ENCODE data around the gene CD164.
"Not testable (repeated sequence)": the region's sequence is repeated elsewhere in the genome, so short reads cannot be mapped to it uniquely, and the experiment has no call there.

Gene CD164

GRCh38 chr6:109372130-109372529, 10.1 kb downstream of the CD164 start:
- Histone ChIP-seq H3K27ac (ENCODE audit: poor library complexity, severe bottlenecking) (no peak overlapping the region), H3K4me3 (ENCODE audit: severe bottlenecking) (no peak overlapping the region), H3K4me1 (ENCODE audit: insufficient read depth, poor library complexity, severe bottlenecking) (peaks cover 10% of the 10 kb centered on the region), H3K36me3 (ENCODE audit: low read depth) (peaks cover 94% of the 10 kb centered on the region), H3K9me3 (ENCODE audit: severe bottlenecking) (no peaks in the 10 kb centered on the region), H3K27me3 (ENCODE audit: insufficient read depth, poor library complexity, severe bottlenecking) (no peaks in the 10 kb centered on the region)
- no peak for DNase-seq (ENCODE audit: low spot score)
- TF ChIP-seq CTCF (IDR thresholded peaks at IDR 0.05; ENCODE audit: poor library complexity, severe bottlenecking): no peak
- ATAC-seq (ENCODE audit: low read depth): no peak

GRCh38 chr6:109370792-109371191, 11.5 kb downstream of the CD164 start:
- Histone ChIP-seq H3K27me3 (ENCODE audit: insufficient read depth, poor library complexity, severe bottlenecking) (no peaks in the 10 kb centered on the region), H3K36me3 (ENCODE audit: low read depth) (peaks cover 94% of the 10 kb centered on the region), H3K4me3 (ENCODE audit: severe bottlenecking) (no peak overlapping the region), H3K9me3 (ENCODE audit: severe bottlenecking) (no peaks in the 10 kb centered on the region), H3K27ac (ENCODE audit: poor library complexity, severe bottlenecking) (no peak overlapping the region), H3K4me1 (ENCODE audit: insufficient read depth, poor library complexity, severe bottlenecking) (peaks cover 10% of the 10 kb centered on the region)
- no peak for TF ChIP-seq CTCF (IDR thresholded peaks at IDR 0.05; ENCODE audit: poor library complexity, severe bottlenecking)
- ATAC-seq (ENCODE audit: low read depth) (no peak), DNase-seq (ENCODE audit: low spot score) (no peak)

- Histone ChIP-seq H3K27ac (ENCODE audit: poor library complexity, severe bottlenecking) (no peak overlapping the region), H3K9me3 (ENCODE audit: severe bottlenecking) (no peaks in the 10 kb centered on the region), H3K36me3 (ENCODE audit: low read depth) (peaks cover 94% of the 10 kb centered on the region), H3K27me3 (ENCODE audit: insufficient read depth, poor library complexity, severe bottlenecking) (no peaks in the 10 kb centered on the region), H3K4me3 (ENCODE audit: severe bottlenecking) (no peak overlapping the region), H3K4me1 (ENCODE audit: insufficient read depth, poor library complexity, severe bottlenecking) (peaks cover 10% of the 10 kb centered on the region)
- ATAC-seq (ENCODE audit: low read depth) (no peak), DNase-seq (ENCODE audit: low spot score) (no peak)
- TF ChIP-seq CTCF (IDR thresholded peaks at IDR 0.05; ENCODE audit: poor library complexity, severe bottlenecking): no peak
Measured at GRCh38 chr6:109370336-109370735, 11.9 kb downstream of the CD164 start.

GRCh38 chr6:109369728-109370127, 12.5 kb downstream of the CD164 start:
- DNase-seq (ENCODE audit: low spot score) (no peak), ATAC-seq (ENCODE audit: low read depth) (no peak)
- no peaks in the 10 kb centered on the region for H3K9me3 ChIP-seq (ENCODE audit: severe bottlenecking)
- H3K27ac ChIP-seq (ENCODE audit: poor library complexity, severe bottlenecking): no peak overlapping the region
- TF ChIP-seq CTCF (IDR thresholded peaks at IDR 0.05; ENCODE audit: poor library complexity, severe bottlenecking): no peak
- peaks cover 94% of the 10 kb centered on the region for H3K36me3 ChIP-seq (ENCODE audit: low read depth)
- H3K4me3 ChIP-seq (ENCODE audit: severe bottlenecking): no peak overlapping the region
- H3K4me1 ChIP-seq (ENCODE audit: insufficient read depth, poor library complexity, severe bottlenecking): peaks cover 10% of the 10 kb centered on the region
- H3K27me3 ChIP-seq (ENCODE audit: insufficient read depth, poor library complexity, severe bottlenecking): no peaks in the 10 kb centered on the region

- ATAC-seq (ENCODE audit: low read depth): not testable (repeated sequence)
- peaks cover 80% of the 10 kb centered on the region for H3K36me3 ChIP-seq (ENCODE audit: low read depth)
Measured at GRCh38 chr6:109364382-109365078, 17.7 kb downstream of the CD164 start.

More at GRCh38 chr6:109364382-109365078, 17.7 kb downstream of the CD164 start:
- H3K4me3 ChIP-seq (ENCODE audit: severe bottlenecking); H3K27ac ChIP-seq (ENCODE audit: poor library complexity, severe bottlenecking); H3K27me3 ChIP-seq (ENCODE audit: insufficient read depth, poor library complexity, severe bottlenecking); DNase-seq (ENCODE audit: low spot score); H3K4me1 ChIP-seq (ENCODE audit: insufficient read depth, poor library complexity, severe bottlenecking); H3K9me3 ChIP-seq (ENCODE audit: severe bottlenecking): not testable (repeated sequence)

Data from RWPE2 (cell line).